SK-N-SH treated with all-trans-retinoic acid at 6 μM for 48 hours (cell line): ENCODE data around the gene USB1.

ENCODE experiments used
- ARNTL ChIP-seq: fragments of 450-650 bp; formaldehyde crosslinking; IDR thresholded peaks from 2 replicates; pipeline ENCODE4 v1.5.0; 2020; ENCODE audit warnings: low read depth, mild to moderate bottlenecking, moderate library complexity, borderline replicate concordance
- GLIS3 ChIP-seq: fragments of 250-450 bp; sonication (Bioruptor Pico); IDR thresholded peaks from 2 replicates; pipeline ENCODE4 v1.5.0; 2020; ENCODE audit warnings: mild to moderate bottlenecking, moderate library complexity
- PPARA ChIP-seq: fragments of 250-450 bp; sonication (Bioruptor Pico); IDR thresholded peaks from 2 replicates; pipeline ENCODE4 v1.5.0; 2020; ENCODE audit warnings: mild to moderate bottlenecking, borderline replicate concordance
- ZFP3 ChIP-seq: fragments of 250-450 bp; sonication (Bioruptor Pico); IDR thresholded peaks from 2 replicates; pipeline ENCODE4 v1.5.0; 2020; ENCODE audit warnings: mild to moderate bottlenecking, moderate library complexity
- ZFP30 ChIP-seq: fragments of 450-650 bp; formaldehyde crosslinking; IDR thresholded peaks from 2 replicates; pipeline ENCODE4 v1.5.0; 2022; ENCODE audit warnings: mild to moderate bottlenecking, moderate library complexity
- ZNF70 ChIP-seq: fragments of 450-650 bp; formaldehyde crosslinking; IDR thresholded peaks from 2 replicates; pipeline ENCODE4 v1.5.0; 2020; ENCODE audit warnings: mild to moderate bottlenecking, moderate library complexity
- TF ChIP-seq, protein P1 (sequence below): fragments of 250-450 bp; sonication (Bioruptor Pico); IDR thresholded peaks from 2 replicates; pipeline ENCODE4 v1.5.1; 2020; ENCODE audit warnings: low read depth, mild to moderate bottlenecking, moderate library complexity
- TF ChIP-seq, protein P2 (sequence below): fragments of 250-450 bp; sonication (Bioruptor Pico); IDR thresholded peaks from 2 replicates; pipeline ENCODE4 v1.5.0; 2020; ENCODE audit warnings: mild to moderate bottlenecking, moderate library complexity
- TF ChIP-seq, protein P3 (sequence below): fragments of 250-450 bp; sonication (Bioruptor Pico); IDR thresholded peaks from 2 replicates; pipeline ENCODE4 v1.5.1; 2021; ENCODE audit warnings: mild to moderate bottlenecking, moderate library complexity
- TF ChIP-seq, protein P4 (sequence below): fragments of 250-450 bp; sonication (Bioruptor Pico); IDR thresholded peaks from 2 replicates; pipeline ENCODE4 v1.8.0; 2020; ENCODE audit warnings: mild to moderate bottlenecking, moderate library complexity, borderline replicate concordance

DNA sequence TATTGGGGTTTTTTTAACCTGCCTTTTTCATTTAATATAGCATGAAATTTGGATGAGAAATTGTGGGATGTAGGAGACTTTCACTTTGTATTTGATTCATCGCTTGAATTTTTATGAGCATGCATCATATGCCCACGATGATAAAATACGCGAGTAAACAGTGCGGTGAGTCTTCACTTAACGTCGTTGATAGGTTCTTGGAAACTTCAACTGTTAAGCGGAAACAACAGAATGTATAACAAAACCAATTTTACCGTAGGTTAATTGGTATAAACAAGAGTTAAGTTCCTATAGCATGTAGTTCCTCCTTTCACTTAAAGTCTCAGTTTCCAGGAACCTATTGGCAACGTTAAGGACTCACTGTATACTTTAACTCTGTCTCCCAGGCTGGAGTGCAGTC is 53.1 kb downstream of the USB1 start:
- TF ChIP-seq ZFP3 (CRISPR knock-in tag), result no peak
- TF ChIP-seq PPARA (CRISPR knock-in tag), result no peak
- TF ChIP-seq, protein P1, sequence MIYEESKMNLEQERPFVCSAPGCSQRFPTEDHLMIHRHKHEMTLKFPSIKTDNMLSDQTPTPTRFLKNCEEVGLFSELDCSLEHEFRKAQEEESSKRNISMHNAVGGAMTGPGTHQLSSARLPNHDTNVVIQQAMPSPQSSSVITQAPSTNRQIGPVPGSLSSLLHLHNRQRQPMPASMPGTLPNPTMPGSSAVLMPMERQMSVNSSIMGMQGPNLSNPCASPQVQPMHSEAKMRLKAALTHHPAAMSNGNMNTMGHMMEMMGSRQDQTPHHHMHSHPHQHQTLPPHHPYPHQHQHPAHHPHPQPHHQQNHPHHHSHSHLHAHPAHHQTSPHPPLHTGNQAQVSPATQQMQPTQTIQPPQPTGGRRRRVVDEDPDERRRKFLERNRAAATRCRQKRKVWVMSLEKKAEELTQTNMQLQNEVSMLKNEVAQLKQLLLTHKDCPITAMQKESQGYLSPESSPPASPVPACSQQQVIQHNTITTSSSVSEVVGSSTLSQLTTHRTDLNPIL (CRISPR knock-in tag), result no peak
- TF ChIP-seq, protein P2, sequence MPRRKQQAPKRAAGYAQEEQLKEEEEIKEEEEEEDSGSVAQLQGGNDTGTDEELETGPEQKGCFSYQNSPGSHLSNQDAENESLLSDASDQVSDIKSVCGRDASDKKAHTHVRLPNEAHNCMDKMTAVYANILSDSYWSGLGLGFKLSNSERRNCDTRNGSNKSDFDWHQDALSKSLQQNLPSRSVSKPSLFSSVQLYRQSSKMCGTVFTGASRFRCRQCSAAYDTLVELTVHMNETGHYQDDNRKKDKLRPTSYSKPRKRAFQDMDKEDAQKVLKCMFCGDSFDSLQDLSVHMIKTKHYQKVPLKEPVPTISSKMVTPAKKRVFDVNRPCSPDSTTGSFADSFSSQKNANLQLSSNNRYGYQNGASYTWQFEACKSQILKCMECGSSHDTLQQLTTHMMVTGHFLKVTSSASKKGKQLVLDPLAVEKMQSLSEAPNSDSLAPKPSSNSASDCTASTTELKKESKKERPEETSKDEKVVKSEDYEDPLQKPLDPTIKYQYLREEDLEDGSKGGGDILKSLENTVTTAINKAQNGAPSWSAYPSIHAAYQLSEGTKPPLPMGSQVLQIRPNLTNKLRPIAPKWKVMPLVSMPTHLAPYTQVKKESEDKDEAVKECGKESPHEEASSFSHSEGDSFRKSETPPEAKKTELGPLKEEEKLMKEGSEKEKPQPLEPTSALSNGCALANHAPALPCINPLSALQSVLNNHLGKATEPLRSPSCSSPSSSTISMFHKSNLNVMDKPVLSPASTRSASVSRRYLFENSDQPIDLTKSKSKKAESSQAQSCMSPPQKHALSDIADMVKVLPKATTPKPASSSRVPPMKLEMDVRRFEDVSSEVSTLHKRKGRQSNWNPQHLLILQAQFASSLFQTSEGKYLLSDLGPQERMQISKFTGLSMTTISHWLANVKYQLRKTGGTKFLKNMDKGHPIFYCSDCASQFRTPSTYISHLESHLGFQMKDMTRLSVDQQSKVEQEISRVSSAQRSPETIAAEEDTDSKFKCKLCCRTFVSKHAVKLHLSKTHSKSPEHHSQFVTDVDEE (CRISPR knock-in tag), result no peak
- no peak for TF ChIP-seq ZFP30 (CRISPR knock-in tag)
- no peak for TF ChIP-seq GLIS3
- no peak for TF ChIP-seq ARNTL (CRISPR knock-in tag)
- TF ChIP-seq, protein P3, sequence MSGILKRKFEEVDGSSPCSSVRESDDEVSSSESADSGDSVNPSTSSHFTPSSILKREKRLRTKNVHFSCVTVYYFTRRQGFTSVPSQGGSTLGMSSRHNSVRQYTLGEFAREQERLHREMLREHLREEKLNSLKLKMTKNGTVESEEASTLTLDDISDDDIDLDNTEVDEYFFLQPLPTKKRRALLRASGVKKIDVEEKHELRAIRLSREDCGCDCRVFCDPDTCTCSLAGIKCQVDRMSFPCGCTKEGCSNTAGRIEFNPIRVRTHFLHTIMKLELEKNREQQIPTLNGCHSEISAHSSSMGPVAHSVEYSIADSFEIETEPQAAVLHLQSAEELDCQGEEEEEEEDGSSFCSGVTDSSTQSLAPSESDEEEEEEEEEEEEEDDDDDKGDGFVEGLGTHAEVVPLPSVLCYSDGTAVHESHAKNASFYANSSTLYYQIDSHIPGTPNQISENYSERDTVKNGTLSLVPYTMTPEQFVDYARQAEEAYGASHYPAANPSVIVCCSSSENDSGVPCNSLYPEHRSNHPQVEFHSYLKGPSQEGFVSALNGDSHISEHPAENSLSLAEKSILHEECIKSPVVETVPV (CRISPR knock-in tag), result no peak
- TF ChIP-seq, protein P4, sequence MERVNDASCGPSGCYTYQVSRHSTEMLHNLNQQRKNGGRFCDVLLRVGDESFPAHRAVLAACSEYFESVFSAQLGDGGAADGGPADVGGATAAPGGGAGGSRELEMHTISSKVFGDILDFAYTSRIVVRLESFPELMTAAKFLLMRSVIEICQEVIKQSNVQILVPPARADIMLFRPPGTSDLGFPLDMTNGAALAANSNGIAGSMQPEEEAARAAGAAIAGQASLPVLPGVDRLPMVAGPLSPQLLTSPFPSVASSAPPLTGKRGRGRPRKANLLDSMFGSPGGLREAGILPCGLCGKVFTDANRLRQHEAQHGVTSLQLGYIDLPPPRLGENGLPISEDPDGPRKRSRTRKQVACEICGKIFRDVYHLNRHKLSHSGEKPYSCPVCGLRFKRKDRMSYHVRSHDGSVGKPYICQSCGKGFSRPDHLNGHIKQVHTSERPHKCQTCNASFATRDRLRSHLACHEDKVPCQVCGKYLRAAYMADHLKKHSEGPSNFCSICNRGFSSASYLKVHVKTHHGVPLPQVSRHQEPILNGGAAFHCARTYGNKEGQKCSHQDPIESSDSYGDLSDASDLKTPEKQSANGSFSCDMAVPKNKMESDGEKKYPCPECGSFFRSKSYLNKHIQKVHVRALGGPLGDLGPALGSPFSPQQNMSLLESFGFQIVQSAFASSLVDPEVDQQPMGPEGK (CRISPR knock-in tag), result no peak
- no peak for TF ChIP-seq ZNF70 (CRISPR knock-in tag)
